ENCODE data around the gene CADPS. TPM values are rescaled to one million over a fixed set of nuclear protein-coding genes. Genes with fewer than 3 reads are reported as not detected.

CADPS gene
- polyA plus RNA-seq, 1 experiment, result not detected

- no peak for TF ChIP-seq CTCF (IDR thresholded peaks at IDR 0.05; ENCODE audit: insufficient read depth, low read depth, low read length)
- CTCF ChIA-PET, result interaction anchor here (0.9 to 1.3 kb wide), 2 partner anchors 60 to 611 kb away, joined by 3 read pairs; no protein-coding TSS in a partner anchor
- no peaks in the 10 kb centered on the region for H3K27me3 ChIP-seq (ENCODE audit: control insufficient read depth, insufficient read depth, low read length)
Measured at GRCh38 chr3:62621176-62621575, 254.0 kb downstream of the CADPS start.

GRCh38 chr3:62615258-62615849, 259.9 kb downstream of the CADPS start:
- DNase-seq (ENCODE audit: low read depth), result no peak
- Histone ChIP-seq H3K4me3 (ENCODE audit: low read depth, low read length) (no peak overlapping the region), H3K36me3 (ENCODE audit: control insufficient read depth, insufficient read depth, low read length) (no peaks in the 10 kb centered on the region), H3K27me3 (ENCODE audit: control insufficient read depth, insufficient read depth, low read length) (no peaks in the 10 kb centered on the region; the same call in 1 of the 2 replicates)
- POLR2A ChIA-PET, result no interaction called here
- TF ChIP-seq CTCF (IDR thresholded peaks at IDR 0.05; ENCODE audit: insufficient read depth, low read depth, low read length), result no peak
- CTCF ChIA-PET, result interaction anchor here (0.9 to 4.2 kb wide), 3 partner anchors 7 to 62 kb away, joined by 4 to 22 read pairs (median 4); no protein-coding TSS in a partner anchor

More at GRCh38 chr3:62621176-62621575, 254.0 kb downstream of the CADPS start:
- Histone ChIP-seq H3K4me3 (ENCODE audit: low read depth, low read length) (no peak overlapping the region), H3K36me3 (ENCODE audit: control insufficient read depth, insufficient read depth, low read length) (no peaks in the 10 kb centered on the region)
- DNase-seq (ENCODE audit: low read depth), result no peak
- POLR2A ChIA-PET, result no interaction called here

DNA sequence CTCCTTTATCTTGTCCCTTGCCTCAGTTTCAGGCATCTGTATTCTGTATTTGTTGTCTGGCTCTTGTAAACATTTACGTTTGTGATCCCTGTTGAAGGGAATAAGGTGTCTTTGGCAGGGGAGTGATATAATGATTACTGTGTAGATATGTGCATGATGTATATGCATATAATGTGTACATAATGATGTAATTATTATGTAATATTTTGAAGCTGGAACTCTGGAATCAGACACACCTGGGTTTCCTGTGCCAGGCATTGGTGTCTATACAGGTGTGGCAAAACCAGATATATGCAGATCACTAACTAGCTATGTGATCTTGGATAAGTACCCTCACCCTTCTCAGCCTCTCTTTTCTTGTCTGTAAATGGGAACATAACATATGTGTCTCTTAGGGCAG, 260.7 kb downstream of the CADPS start:
- H3K36me3 ChIP-seq (ENCODE audit: control insufficient read depth, insufficient read depth, low read length), result no peaks in the 10 kb centered on the region

GRCh38 chr3:62611541-62612240, 263.5 kb downstream of the CADPS start:
- Histone ChIP-seq H3K27me3 (ENCODE audit: control insufficient read depth, insufficient read depth, low read length) (no peaks in the 10 kb centered on the region; the same call in 1 of the 2 replicates), H3K36me3 (ENCODE audit: control insufficient read depth, insufficient read depth, low read length) (no peaks in the 10 kb centered on the region), H3K4me3 (ENCODE audit: low read depth, low read length) (no peak overlapping the region)
- POLR2A ChIA-PET, result no interaction called here
- DNase-seq (ENCODE audit: low read depth), result no peak
- TF ChIP-seq CTCF (IDR thresholded peaks at IDR 0.05; ENCODE audit: insufficient read depth, low read depth, low read length), result no peak
- CTCF ChIA-PET, result interaction anchor here (4.2 kb wide), 1 partner anchor 11 kb away, joined by 22 read pairs; no protein-coding TSS in a partner anchor

More for the DNA sequence above, 260.7 kb downstream of the CADPS start:
- ChIA-PET CTCF (interaction anchor here (0.7 to 4.2 kb wide), 2 partner anchors 8 to 22 kb away, joined by 3 to 22 read pairs; no protein-coding TSS in a partner anchor), POLR2A (no interaction called here)
- no peak for DNase-seq (ENCODE audit: low read depth)
- no peaks in the 10 kb centered on the region; the same call in 1 of the 2 replicates for H3K27me3 ChIP-seq (ENCODE audit: control insufficient read depth, insufficient read depth, low read length)
- no peak overlapping the region for H3K4me3 ChIP-seq (ENCODE audit: low read depth, low read length)
- no peak for TF ChIP-seq CTCF (IDR thresholded peaks at IDR 0.05; ENCODE audit: insufficient read depth, low read depth, low read length)

GRCh38 chr3:62607287-62608029, 267.8 kb downstream of the CADPS start:
- DNase-seq (ENCODE audit: low read depth), result peak; percentile 61
- H3K4me3 ChIP-seq (ENCODE audit: low read depth, low read length), result no peak overlapping the region
- H3K27me3 ChIP-seq (ENCODE audit: control insufficient read depth, insufficient read depth, low read length), result no peaks in the 10 kb centered on the region; the same call in 1 of the 2 replicates
- no peaks in the 10 kb centered on the region for H3K36me3 ChIP-seq (ENCODE audit: control insufficient read depth, insufficient read depth, low read length)
- TF ChIP-seq CTCF (IDR thresholded peaks at IDR 0.05; ENCODE audit: insufficient read depth, low read depth, low read length), result no peak
- ChIA-PET CTCF (interaction anchor here (2.0 kb wide), 1 partner anchor 15 kb away, joined by 7 read pairs; no protein-coding TSS in a partner anchor), POLR2A (no interaction called here)
